Fibroblast of the conjunctiva (primary cell): ENCODE data around the gene SARDH.

Experiments used
- DNase-seq: peaks from one replicate; pipeline ENCODE4 v3.0.0-alpha.2; 2010; ENCODE audit warnings: low read depth

Gene SARDH

GRCh38 chr9:133713960-133714495 is 24.1 kb downstream of the SARDH start:
- DNase-seq: no peak

DNA sequence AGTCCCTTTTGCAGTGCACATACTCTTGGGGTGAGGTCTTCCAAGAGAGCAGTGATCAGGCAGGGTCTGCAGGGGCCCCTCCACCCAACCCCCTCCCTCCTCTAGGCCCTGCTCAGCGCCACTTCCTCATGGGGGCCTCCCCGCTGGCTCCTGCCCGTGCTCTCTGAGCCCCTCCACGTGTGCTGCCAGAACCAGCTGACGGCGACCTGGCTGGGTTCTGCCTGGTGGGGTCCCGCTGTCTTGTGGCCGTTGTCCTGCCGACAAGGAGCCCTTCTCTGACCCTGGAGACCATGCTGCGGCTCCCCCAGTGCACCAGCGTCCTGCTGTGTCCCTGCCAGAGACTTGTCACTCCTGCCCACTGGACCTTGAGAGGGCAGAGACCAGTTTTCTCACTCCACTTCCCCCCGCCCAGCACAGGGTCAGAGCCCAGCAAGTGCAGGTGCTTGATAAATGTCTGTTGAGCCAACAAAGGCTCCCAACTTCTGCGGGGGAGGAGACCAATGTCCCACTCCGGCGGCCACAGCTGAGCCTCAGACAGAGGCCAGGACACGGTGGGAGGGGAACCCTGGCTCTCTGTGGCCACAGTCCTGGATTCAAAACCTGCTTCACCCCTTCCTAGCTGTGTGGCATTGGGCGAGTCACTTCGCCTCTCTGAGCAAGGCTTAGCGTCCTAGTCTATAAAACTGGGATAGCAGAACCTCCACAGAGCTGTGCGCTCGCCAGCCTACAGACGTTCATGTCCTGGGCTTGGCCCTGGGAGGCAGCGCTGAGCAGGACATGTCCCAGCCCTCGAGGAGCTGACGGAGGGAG is 24.8 kb downstream of the SARDH start:
- DNase-seq: no peak

- no peak for DNase-seq
These were observed 25.7 kb downstream of the SARDH start for GRCh38 chr9:133712221-133713100.

DNA sequence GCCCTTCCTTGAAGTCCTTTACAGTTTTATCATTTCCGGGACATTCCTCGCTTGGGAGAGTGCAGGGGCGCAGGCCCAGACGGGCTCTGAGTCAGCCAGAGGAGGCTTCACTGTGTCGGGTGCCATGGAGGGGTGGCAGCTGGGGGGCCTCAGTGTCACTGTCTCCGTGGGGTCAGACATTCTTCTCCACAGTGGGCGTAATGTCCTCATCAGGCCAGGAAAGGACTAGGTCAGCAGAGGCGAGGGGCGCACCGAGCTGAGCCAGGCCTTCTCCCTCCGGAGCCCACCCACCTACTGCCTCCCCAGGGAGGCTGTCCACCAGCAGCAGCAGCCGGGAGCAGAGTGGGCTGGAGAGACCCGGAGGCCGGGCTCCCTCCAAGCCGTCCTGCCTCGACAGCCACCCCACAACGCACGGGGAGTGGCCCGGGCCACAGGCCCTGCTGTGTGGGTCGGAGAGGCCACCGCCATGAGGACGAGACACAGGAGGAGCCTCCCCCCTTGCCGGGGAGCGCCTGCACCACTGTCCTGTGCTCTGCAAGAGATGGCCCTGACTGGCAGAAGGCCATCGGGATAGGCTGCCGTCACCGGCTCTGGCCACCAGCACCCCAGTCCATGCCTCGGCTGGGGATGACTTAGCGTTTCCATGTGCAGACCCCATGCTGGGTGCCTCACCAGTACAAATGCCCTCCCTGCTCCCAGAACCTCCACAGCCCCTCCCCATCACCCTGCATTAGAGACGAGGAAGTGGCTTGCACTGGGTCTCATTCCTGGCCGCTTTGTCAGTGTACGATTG is 26.5 kb downstream of the SARDH start:
- DNase-seq: no peak

- DNase-seq: no peak
These were observed 27.3 kb downstream of the SARDH start for GRCh38 chr9:133710661-133711427.

DNA sequence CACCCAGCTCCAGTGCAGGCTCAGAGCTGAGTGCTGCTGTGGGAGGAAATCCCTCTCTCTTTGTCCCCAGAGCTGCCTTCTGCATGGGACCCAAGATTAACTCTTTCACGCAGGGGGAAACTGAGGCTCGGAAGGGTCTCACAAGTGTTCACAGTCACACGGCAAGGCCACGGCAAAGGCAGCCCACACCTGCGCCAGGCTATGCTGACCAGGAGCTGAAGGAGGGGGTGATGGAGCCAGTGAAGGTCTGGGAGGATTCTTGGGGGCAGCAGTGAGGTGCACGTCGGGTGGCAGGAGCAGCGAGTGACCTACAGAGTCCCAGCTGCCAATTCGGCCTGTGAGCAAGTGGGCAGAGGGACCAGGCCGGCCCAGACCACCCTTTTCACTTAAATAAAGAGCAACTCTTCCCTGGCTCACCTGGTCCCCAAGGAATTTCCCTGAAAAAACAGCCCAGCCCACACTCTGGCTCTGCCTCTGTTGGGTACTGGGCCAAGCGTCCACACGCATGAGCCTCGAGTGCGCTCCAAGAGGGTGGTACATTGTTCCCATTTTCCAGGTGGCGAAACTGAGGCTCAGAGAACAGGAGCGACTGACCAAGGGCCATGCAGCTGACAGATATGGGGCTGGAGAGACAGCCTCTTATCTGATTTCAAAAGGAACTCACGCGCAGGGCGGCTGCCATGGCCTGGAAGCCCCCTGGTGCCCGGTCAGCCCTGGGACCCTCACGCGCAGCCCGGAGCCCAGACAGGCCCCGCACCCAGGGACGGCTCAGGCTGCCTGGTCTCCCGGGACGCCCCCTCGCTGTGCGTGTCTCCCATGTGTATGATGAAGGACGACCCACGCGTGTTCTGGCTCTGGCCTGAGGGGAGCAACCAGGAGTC is 28.2 kb downstream of the SARDH start:
- DNase-seq: no peak

DNA sequence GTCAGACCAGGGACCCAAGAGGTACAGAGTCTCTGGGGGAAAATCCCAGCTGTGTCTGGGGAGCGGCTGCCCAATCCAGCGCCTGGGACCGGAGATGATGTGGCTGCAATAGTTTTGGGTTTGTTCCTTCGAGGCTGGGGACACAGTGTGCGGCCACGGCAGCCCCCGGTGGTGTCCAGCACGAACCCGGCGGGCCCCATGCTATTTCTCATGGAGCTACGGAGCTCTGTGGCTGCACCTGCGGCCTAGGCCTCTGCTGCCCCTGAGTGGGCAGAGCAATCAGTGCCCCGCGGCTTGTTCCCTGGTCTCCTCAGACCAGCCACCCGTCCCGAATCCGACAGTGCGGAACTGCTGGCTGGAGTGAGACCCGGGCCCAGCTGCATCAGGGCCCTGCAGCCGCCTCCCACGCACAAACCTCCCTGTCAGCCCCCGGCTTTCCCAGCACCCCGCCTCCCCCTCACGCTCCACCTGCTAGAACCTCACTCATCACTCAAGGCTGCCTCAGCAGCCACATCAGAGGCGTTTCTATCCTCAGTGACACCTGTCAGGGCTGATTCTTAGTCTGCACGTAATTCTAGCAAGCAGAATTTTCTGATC is 29.0 kb downstream of the SARDH start:
- DNase-seq: no peak

DNA sequence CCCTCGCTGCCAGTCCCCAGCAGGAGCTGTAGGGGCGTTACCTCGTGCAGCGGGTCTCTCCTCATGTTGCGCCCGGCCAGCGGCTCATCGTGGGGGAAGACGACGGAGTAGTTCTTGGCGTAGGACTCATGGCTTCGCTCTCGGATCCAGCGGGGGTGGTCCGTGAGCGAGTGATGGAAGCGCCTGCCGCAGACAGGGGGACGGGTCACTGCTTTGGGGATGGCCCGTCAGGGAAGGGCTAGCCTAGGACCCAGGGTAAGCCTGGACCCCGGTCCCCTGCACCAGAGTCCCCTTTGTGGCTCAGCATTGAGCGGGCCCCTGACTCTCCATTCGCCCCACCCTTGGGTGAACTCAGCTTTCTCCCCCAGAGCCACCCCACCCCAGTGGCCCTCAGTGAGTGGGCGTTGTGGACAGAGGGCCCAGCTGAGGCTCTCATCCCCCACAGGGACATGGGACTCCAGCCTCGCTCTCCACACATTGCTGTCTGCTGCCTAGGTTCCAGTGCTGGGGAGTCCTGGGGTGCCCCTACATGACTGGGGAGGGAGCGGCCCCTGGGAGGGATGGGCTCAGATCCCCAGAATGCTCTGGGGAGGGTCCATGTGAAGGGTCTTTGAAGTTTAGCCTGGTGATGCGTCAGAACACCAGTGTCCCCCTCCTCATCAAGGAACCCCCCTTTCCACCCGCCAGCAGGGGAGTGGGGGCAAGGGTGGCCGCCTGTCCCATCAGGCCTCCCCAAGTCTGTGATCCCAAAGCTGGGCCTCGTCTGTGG is 29.7 kb downstream of the SARDH start:
- no peak for DNase-seq

DNA sequence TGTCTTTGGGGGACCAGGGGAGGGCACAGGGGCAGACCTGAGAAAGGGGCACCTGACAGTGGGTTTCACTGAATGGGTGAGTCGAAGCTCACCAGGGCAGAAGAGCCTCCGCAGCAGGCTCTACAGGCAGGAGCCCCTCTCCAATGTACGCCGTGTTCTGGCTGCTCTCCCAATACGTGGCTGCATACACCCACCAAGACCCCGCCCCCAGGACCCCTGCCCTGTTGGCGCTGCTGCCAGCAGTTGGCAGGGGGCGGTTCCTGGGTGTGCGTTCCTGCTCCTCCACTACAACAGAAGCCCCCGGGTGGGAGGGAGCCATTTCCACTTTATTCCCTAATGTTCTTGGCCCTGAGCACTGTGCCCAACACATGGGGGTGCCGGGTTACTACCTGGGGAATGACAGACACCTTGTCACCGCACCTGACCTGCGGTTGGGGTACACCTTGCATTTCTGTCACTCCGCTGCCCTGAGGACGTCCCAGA is 30.3 kb downstream of the SARDH start:
- DNase-seq: no peak

GRCh38 chr9:133707065-133707762 is 30.9 kb downstream of the SARDH start:
- peak; percentile 18 for DNase-seq

DNA sequence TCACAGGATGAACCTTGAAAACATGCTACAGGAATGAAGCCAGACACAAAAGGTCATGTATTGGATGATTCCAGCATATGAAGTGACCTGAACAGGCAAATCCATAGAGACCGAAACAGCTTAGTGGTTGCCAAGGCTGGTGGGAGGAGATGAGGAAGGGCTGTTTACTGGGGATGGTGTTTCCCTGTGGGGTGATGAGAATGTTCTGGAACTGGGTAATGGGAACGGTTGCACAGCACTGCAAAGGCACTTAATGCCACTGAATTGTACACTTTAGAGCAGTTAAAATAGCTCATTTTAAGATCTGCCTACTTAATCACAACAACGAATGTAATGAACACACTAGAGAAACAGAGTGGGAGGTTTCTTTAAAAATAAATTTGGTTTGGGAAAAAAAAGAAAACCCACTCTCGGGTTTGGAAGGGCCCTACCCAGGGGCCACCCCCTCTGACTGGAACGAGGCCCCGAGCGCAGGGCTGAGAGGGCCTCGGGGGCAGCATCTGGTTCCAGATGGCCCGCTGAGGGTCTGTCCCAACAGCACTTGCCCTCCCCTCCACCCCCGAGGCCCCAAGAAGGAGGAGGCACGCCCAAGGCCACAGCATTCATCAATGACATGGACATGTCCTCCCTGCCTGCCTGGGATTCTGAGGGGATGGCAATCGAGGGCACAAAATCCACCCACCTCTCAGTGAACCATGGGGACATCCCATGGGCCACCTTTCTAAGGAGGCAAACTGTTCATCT is 31.7 kb downstream of the SARDH start:
- DNase-seq: no peak

GRCh38 chr9:133705576-133705975 is 32.6 kb downstream of the SARDH start:
- no peak for DNase-seq

- DNase-seq: no peak
These were observed 33.4 kb downstream of the SARDH start for GRCh38 chr9:133704711-133705181.

DNA sequence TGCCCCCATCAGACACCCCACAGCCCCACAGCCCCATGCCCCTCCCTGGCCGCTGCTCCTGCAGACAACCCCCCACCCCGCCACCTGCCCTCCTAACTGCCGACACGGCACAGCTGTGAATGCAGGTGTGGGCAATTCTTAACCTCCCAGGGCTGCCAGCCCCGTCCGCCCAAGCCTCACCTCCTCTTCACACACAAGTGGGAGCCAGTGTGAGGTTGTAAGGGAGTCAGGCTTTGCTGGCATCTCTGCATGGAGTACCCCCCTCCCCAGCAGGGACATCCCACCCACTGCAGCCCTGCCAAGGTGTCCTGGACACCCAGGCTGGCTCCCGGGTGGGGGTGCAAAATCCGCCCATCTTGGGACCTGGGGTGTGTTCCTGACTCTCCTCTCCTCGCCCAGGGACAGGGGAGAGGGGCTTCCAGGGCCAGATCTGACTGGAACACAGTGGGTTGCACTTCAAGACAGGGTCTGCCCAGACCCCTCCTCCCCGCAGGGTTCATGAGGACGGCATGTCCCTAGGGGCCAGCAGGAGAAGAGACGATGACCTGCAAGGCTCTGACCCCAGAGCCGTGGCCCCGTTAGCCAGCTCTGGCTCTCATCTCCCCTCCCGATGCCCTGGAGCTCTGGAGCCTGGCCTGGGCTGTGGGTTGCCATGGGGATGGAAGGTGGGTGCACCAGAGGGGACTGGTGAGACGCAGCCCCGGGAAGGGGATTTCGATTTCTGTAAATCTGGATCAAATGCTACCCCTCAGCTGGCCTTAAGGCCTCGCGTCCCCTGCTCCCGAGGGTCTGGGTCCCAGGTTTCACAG is 34.4 kb downstream of the SARDH start:
- DNase-seq: no peak

- no peak for DNase-seq
These were observed 35.2 kb downstream of the SARDH start for GRCh38 chr9:133702798-133703590.
